ENCODE measurements around the gene MTUS2.

The MTUS2 gene

GRCh38 chr13:29109987-29110386 is 289.8 kb downstream of the MTUS2 start:
- H3K9me3 ChIP-seq (replicated peaks; ENCODE audit: insufficient read depth, low read length), result no peaks in the 10 kb centered on the region
- H2AFZ ChIP-seq (ENCODE audit: low read length), result no peak overlapping the region
- H3K4me3 ChIP-seq (ENCODE audit: low read length), result no peak overlapping the region

GRCh38 chr13:29111446-29111845 is 291.3 kb downstream of the MTUS2 start:
- no peak for DNase-seq
- Histone ChIP-seq H3K36me3 (replicated peaks; ENCODE audit: insufficient read depth, low read length) (no peaks in the 10 kb centered on the region), H3K27me3 (replicated peaks; ENCODE audit: insufficient read depth, low read length) (no peaks in the 10 kb centered on the region), H3K4me3 (ENCODE audit: low read length) (no peak overlapping the region), H3K27ac (ENCODE audit: low read length) (no peak overlapping the region), H3K4me2 (ENCODE audit: low read depth, low read length) (no peak overlapping the region), H3K9ac (ENCODE audit: low read length) (no peak overlapping the region), H4K20me1 (ENCODE audit: insufficient read depth, low read length) (no peaks in the 10 kb centered on the region), H3K79me2 (ENCODE audit: low read length) (no peaks in the 10 kb centered on the region), H3K4me1 (ENCODE audit: low read length) (no peaks in the 10 kb centered on the region), H2AFZ (ENCODE audit: low read length) (no peak overlapping the region), H3F3A (ENCODE audit: insufficient read depth, low read length) (no peaks in the 10 kb centered on the region), H3K9me3 (replicated peaks; ENCODE audit: insufficient read depth, low read length) (no peaks in the 10 kb centered on the region), H3K9me2 (replicated peaks; ENCODE audit: insufficient read depth, low read length) (no peaks in the 10 kb centered on the region)
- TF ChIP-seq EZH2 (optimal IDR thresholded peaks at IDR 0.05; ENCODE audit: low read depth, low read length) (no peak), CTCF (IDR thresholded peaks at IDR 0.05; ENCODE audit: low read length) (no peak), EZH2phosphoT487 (IDR thresholded peaks at IDR 0.05; ENCODE audit: low read length) (no peak)

More at GRCh38 chr13:29109987-29110386, 289.8 kb downstream of the MTUS2 start:
- H3K79me2 ChIP-seq (ENCODE audit: low read length), result no peaks in the 10 kb centered on the region
- TF ChIP-seq EZH2 (optimal IDR thresholded peaks at IDR 0.05; ENCODE audit: low read depth, low read length), result no peak
- no peak for TF ChIP-seq EZH2phosphoT487 (IDR thresholded peaks at IDR 0.05; ENCODE audit: low read length)
- TF ChIP-seq CTCF (IDR thresholded peaks at IDR 0.05; ENCODE audit: low read length), result no peak
- no peaks in the 10 kb centered on the region for H3K27me3 ChIP-seq (replicated peaks; ENCODE audit: insufficient read depth, low read length)
- H3K4me1 ChIP-seq (ENCODE audit: low read length), result no peaks in the 10 kb centered on the region
- H3K9me2 ChIP-seq (replicated peaks; ENCODE audit: insufficient read depth, low read length), result no peaks in the 10 kb centered on the region
- H3K36me3 ChIP-seq (replicated peaks; ENCODE audit: insufficient read depth, low read length), result no peaks in the 10 kb centered on the region
- H3K9ac ChIP-seq (ENCODE audit: low read length), result no peak overlapping the region
- H4K20me1 ChIP-seq (ENCODE audit: insufficient read depth, low read length), result no peaks in the 10 kb centered on the region
- H3K27ac ChIP-seq (ENCODE audit: low read length), result no peak overlapping the region
- no peaks in the 10 kb centered on the region for H3F3A ChIP-seq (ENCODE audit: insufficient read depth, low read length)
- H3K4me2 ChIP-seq (ENCODE audit: low read depth, low read length), result no peak overlapping the region
- DNase-seq, result no peak

GRCh38 chr13:29115842-29116241 is 295.7 kb downstream of the MTUS2 start:
- no peak for DNase-seq
- no peaks in the 10 kb centered on the region for H3K36me3 ChIP-seq (replicated peaks; ENCODE audit: insufficient read depth, low read length)
- no peak overlapping the region for H2AFZ ChIP-seq (ENCODE audit: low read length)
- H4K20me1 ChIP-seq (ENCODE audit: insufficient read depth, low read length), result no peaks in the 10 kb centered on the region
- TF ChIP-seq EZH2phosphoT487 (IDR thresholded peaks at IDR 0.05; ENCODE audit: low read length), result no peak
- no peak for TF ChIP-seq EZH2 (optimal IDR thresholded peaks at IDR 0.05; ENCODE audit: low read depth, low read length)
- TF ChIP-seq CTCF (IDR thresholded peaks at IDR 0.05; ENCODE audit: low read length), result no peak
- no peak overlapping the region for H3K4me2 ChIP-seq (ENCODE audit: low read depth, low read length)
- H3K79me2 ChIP-seq (ENCODE audit: low read length), result no peaks in the 10 kb centered on the region
- no peaks in the 10 kb centered on the region for H3K27me3 ChIP-seq (replicated peaks; ENCODE audit: insufficient read depth, low read length)
- H3K4me3 ChIP-seq (ENCODE audit: low read length), result no peak overlapping the region
- H3F3A ChIP-seq (ENCODE audit: insufficient read depth, low read length), result no peaks in the 10 kb centered on the region
- H3K9ac ChIP-seq (ENCODE audit: low read length), result no peak overlapping the region
- no peaks in the 10 kb centered on the region for H3K4me1 ChIP-seq (ENCODE audit: low read length)
- no peak overlapping the region for H3K27ac ChIP-seq (ENCODE audit: low read length)
- H3K9me3 ChIP-seq (replicated peaks; ENCODE audit: insufficient read depth, low read length), result no peaks in the 10 kb centered on the region
- no peaks in the 10 kb centered on the region for H3K9me2 ChIP-seq (replicated peaks; ENCODE audit: insufficient read depth, low read length)

All from MM.1S (cell line).